ENCODE data around the gene FITM1.

The FITM1 gene

GRCh38 chr14:24130380-24130716 lies at the start of gene FITM1:
Gene FITM1, plus strand, starts transcription at chr14:24130659. Its CDS starts 905 bp downstream, at chr14:24131564.
- DNase-seq: no peak

- peak; percentile 24 for DNase-seq
Measured at GRCh38 chr14:24080888-24081738, 49.3 kb upstream of the FITM1 start.

- DNase-seq: no peak
Measured at GRCh38 chr14:24081739-24082211, 48.7 kb upstream of the FITM1 start.

- DNase-seq: no peak
Measured at GRCh38 chr14:24082411-24083080, 47.9 kb upstream of the FITM1 start.

GRCh38 chr14:24083462-24083861 lies 47.0 kb upstream of the FITM1 start:
- no peak for DNase-seq

- no peak for DNase-seq
Measured at GRCh38 chr14:24084440-24084839, 46.0 kb upstream of the FITM1 start.

GRCh38 chr14:24085215-24085614 lies 45.2 kb upstream of the FITM1 start:
- no peak for DNase-seq

GRCh38 chr14:24086193-24086955 lies 44.1 kb upstream of the FITM1 start:
- no peak for DNase-seq

GRCh38 chr14:24087004-24087403 lies 43.5 kb upstream of the FITM1 start:
- no peak for DNase-seq

GRCh38 chr14:24088095-24088494 lies 42.4 kb upstream of the FITM1 start:
- DNase-seq: no peak

GRCh38 chr14:24089890-24090289 lies 40.6 kb upstream of the FITM1 start:
- DNase-seq: no peak

GRCh38 chr14:24092110-24092504 lies 38.4 kb upstream of the FITM1 start:
- no peak for DNase-seq

GRCh38 chr14:24092505-24093206 lies 37.8 kb upstream of the FITM1 start:
- DNase-seq: no peak

- no peak for DNase-seq
Measured at GRCh38 chr14:24093207-24093900, 37.1 kb upstream of the FITM1 start.

- peak; percentile 98 for DNase-seq
Measured at GRCh38 chr14:24093901-24094840, 36.3 kb upstream of the FITM1 start, which contains the start of gene PCK2. Gene PCK2, plus strand, starts transcription at chr14:24094311. Its CDS starts 95 bp downstream, at chr14:24094406.

GRCh38 chr14:24094841-24095270 lies 35.6 kb upstream of the FITM1 start:
- no peak for DNase-seq

GRCh38 chr14:24095271-24096068 lies 35.0 kb upstream of the FITM1 start:
- DNase-seq: peak; percentile 64

GRCh38 chr14:24096545-24097181 lies 33.8 kb upstream of the FITM1 start:
- DNase-seq: no peak

- no peak for DNase-seq
Measured at GRCh38 chr14:24098229-24098926, 32.1 kb upstream of the FITM1 start.
